Heart right ventricle (tissue), 16 donors: ENCODE results near the gene SAP130. TPM values are rescaled to one million over a fixed set of nuclear protein-coding genes. Genes with fewer than 3 reads are reported as not detected.

Experiments
- ATAC-seq, 8 donors: fragments of 200-7000 bp; cut with Tn5 transposase; one replicate each; pipeline ENCODE4 v1.9.1; 2020; ENCODE audit warnings: mild to moderate bottlenecking in 8 of 8, moderate library complexity in 8 of 8, moderate number of reproducible peaks in 1 of 8
- DNase-seq, 2 donors: peaks; one replicate each; pipeline ENCODE4 v3.0.0-alpha.2; 2020
- H3K27ac ChIP-seq, 10 donors: fragments of 200-600 bp; sonication (generic) in 2 of 10; one replicate each; pipeline versions ENCODE4 v1.5.0 to v1.8.0; 2020 to 2022; ENCODE audit warnings: mild to moderate bottlenecking in 3 of 10
- H3K27me3 ChIP-seq, 7 donors: fragments of 200-600 bp; one replicate each; pipeline ENCODE4 v1.8.0; 2021 to 2022; ENCODE audit warnings: mild to moderate bottlenecking in 2 of 7
- H3K36me3 ChIP-seq, 9 donors: fragments of 200-600 bp; sonication (generic) in 1 of 9; one replicate each; pipeline versions ENCODE4 v1.5.0 to v1.8.0; 2020 to 2022; ENCODE audit warnings: mild to moderate bottlenecking in 2 of 9
- H3K4me1 ChIP-seq, 9 donors: fragments of 200-600 bp; sonication (generic) in 1 of 9; one replicate each; pipeline versions ENCODE4 v1.5.0 to v1.8.0; 2020 to 2022; ENCODE audit warnings: mild to moderate bottlenecking in 4 of 9
- H3K4me3 ChIP-seq, 10 donors: fragments of 200-600 bp; sonication (generic) in 2 of 10; one replicate each; pipeline versions ENCODE4 v1.5.0 to v1.8.0; 2020 to 2022; ENCODE audit warnings: mild to moderate bottlenecking in 7 of 10, moderate library complexity in 2 of 10
- H3K9me3 ChIP-seq, 11 donors: fragments of 200-600 bp in 10 of 11; sonication (generic) in 2 of 11; one replicate each; pipeline versions ENCODE4 v1.5.0 to v1.8.0; 2013 to 2022; ENCODE audit warnings: mild to moderate bottlenecking in 2 of 11, control low read depth in 1 of 11, moderate library complexity in 1 of 11
- WGBS, 2 donors: extraction: QIAGEN DNeasy Blood & Tissue Kit; methylation state at CpG; one replicate each; pipeline ENCODE4 v1.1.7; 2013; ENCODE audit warnings: inconsistent platforms in 1 of 2; 5-methylcytosine and 5-hydroxymethylcytosine counted together
- intact Hi-C, 10 donors: fragments of 100-400 bp; cut with DNase I; formaldehyde crosslinking; loops; one replicate each; pipeline versions ENCODE4 v1.11.1 to v1.14.2; 2022
- polyA plus RNA-seq, 2 donors: library from polyadenylated mRNA; stranded (reverse); fragments of 200-250 nt; gene quantifications; one replicate each; pipeline ENCODE4 v1.2.3, GENCODE V29; 2013
- total RNA-seq, 10 donors: library from RNA; stranded (reverse); fragmentation: NEBNext Ultra II Directional in 3 of 10; extraction: Animal tissue kit (Norgen Biotek cat#: 25700) in 3 of 10; gene quantifications; one replicate each; pipeline versions ENCODE4 v1.2.1 to v1.2.4, GENCODE V29; 2021 to 2023
- TF ChIP-seq, protein P1 (sequence below), 9 donors: fragments of 200-600 bp; sonication (generic) in 2 of 9; IDR thresholded peaks; one replicate each; pipeline versions ENCODE4 v1.5.0 to v1.8.0; 2021 to 2022; ENCODE audit warnings: antibody characterized with exemption in 9 of 9, mild to moderate bottlenecking in 5 of 9, moderate library complexity in 1 of 9
- donor health status: Arrhythmogenic right ventricular cardiomyopathy.
- donor health status: ischemic (EF 13 %, LVEDD 7.1; RV severe dilation, severe dysfunction).
- donor health status: healthy with polysubstance abuse.
- donor health status: DM: no; HTN: yes; CAD: no.
- donor health status: DM: no; HTN: no; CAD: no.
- donor health status: ischemic (EF 25% LVEDD 6.9; RV normal size, moderate dysfunction).
- donor health status: ischemic (EF 25% LVEDD 5.7; RV mildly dilated, moderate dysfunction).
- donor health status: healthy.
- donor health status: DM: yes; HTN: yes; CAD: no.
- donor health status: Ischemic cardiomyopathy.
- donor health status: ischemic (EF 35%, LVEDD 5.7; RV mildly dilated, moderate dysfunction).
- donor health status: nonischemic (EF 11% LVEDD 7.7; RV severe dilation, severe dysfunction).
- donor health status: DM: yes; HTN: yes; CAD: no.
- donor health status: PGD.
- donor health status: ischemic (EF 29% LVEDD 5.4; RV normal size, mild dysfunction).
- donor health status: nonischemic (EF 23%, LVEDD 6.1; RV moderate dilation, normal function).

The SAP130 gene
- total and polyA plus RNA-seq, 12 donors = 4.8 to 20.4 (median 16.6) TPM

DNA sequence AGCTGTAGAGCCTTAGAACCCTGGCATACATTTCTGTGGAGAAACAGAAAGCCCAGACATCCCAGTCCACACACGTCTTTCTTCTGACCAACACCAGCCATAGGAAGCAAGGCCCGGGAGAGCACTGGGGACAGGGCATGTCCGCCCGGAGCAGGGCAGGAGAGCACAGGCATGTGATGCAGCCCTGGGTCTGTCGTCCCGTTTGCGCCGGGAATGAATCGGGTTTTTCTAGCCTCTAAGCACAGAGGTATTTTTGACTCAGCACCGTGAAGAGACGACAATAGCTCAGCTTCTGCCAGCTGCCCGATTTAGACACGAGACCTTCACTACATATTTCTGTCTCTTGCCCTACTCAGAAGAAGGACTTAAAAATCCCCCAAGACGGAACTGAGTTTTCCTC, 134.8 kb downstream of the SAP130 start:
- peak overlapping the region in 4 of 10 donors; percentile 3 to 15 (median 10) for H3K4me3 ChIP-seq
- no peaks in the 10 kb centered on the region for H3K9me3 ChIP-seq
- peak in 7 of 8 donors; percentile 38 to 80 (median 77) for ATAC-seq
- no peaks in the 10 kb centered on the region for H3K36me3 ChIP-seq
- DNase-seq = peak in 1 of 2 donors; percentile 18
- peak overlapping the region in 7 of 10 donors; percentile 10 to 72 (median 57) for H3K27ac ChIP-seq
- peaks cover 0 to 7% (median 3%) of the 10 kb centered on the region in 9 donors for H3K4me1 ChIP-seq
- TF ChIP-seq, protein P1, sequence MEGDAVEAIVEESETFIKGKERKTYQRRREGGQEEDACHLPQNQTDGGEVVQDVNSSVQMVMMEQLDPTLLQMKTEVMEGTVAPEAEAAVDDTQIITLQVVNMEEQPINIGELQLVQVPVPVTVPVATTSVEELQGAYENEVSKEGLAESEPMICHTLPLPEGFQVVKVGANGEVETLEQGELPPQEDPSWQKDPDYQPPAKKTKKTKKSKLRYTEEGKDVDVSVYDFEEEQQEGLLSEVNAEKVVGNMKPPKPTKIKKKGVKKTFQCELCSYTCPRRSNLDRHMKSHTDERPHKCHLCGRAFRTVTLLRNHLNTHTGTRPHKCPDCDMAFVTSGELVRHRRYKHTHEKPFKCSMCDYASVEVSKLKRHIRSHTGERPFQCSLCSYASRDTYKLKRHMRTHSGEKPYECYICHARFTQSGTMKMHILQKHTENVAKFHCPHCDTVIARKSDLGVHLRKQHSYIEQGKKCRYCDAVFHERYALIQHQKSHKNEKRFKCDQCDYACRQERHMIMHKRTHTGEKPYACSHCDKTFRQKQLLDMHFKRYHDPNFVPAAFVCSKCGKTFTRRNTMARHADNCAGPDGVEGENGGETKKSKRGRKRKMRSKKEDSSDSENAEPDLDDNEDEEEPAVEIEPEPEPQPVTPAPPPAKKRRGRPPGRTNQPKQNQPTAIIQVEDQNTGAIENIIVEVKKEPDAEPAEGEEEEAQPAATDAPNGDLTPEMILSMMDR (IDR thresholded peaks at IDR 0.05) = no peak
- intact Hi-C loops = loop anchor here in 2 of 10 donors (5.0 to 10.0 kb wide), 2 partner anchors 59 to 132 kb away; partner anchors contain the start of gene SAP130 (in 1 of the 2)
- no peaks in the 10 kb centered on the region for H3K27me3 ChIP-seq
- whole genome bisulfite sequencing, 2 donors = 30 to 66% methylated on average over 14 of the region's 14 CpGs

DNA sequence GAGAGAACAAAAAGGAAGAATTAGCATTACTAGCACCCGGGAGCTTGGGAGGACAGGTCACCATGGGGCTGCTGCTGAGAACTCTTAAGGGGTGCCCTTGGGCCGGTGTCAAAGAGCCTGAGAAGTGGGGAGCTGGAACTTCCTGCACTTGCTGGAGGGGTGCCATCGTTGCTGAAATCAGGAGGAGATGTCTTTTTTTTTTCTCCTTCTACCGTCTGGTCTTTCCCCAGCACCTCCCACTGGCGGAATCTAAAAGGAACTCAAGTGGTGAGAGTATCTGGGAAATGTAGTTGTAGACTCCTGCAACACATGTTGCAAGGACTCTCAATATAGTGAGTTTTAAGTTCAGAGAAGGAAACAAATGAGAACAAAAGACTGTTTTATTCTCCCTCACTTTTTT, 136.0 kb downstream of the SAP130 start:
- 51 to 59% methylated on average over 5 of the region's 5 CpGs for WGBS, 2 donors
- Histone ChIP-seq H3K27me3 (no peaks in the 10 kb centered on the region), H3K4me1 (peaks cover 5 to 18% (median 14%) of the 10 kb centered on the region in 9 donors), H3K9me3 (no peaks in the 10 kb centered on the region), H3K27ac (no peak overlapping the region), H3K4me3 (no peak overlapping the region), H3K36me3 (no peaks in the 10 kb centered on the region)
- intact Hi-C loops = loop anchor here in 2 of 10 donors (5.0 to 10.0 kb wide), 2 partner anchors 60 to 133 kb away; partner anchors contain the start of gene SAP130 (in 1 of the 2)
- DNase-seq (no peak), ATAC-seq (no peak)
- TF ChIP-seq, protein P1 (IDR thresholded peaks at IDR 0.05) = no peak

Other genes starting within 250 kb of the SAP130 start
- 10 to 100 TPM; 38.5 to 47.6 (median 42.9) TPM for gene WDR33, start 216.9 kb downstream of the SAP130 start, total RNA-seq
- 10 to 100 TPM; 10.5 to 18.1 TPM for gene WDR33, start 216.9 kb downstream of the SAP130 start, polyA plus RNA-seq
- gene POLR2D, start 169.9 kb downstream of the SAP130 start, total RNA-seq = 10 to 100 TPM; 19.0 to 26.4 (median 20.7) TPM
- 10 to 100 TPM in 1 of 2 donors, 1 to 10 TPM in 1; 7.5 to 13.3 TPM for gene POLR2D, start 169.9 kb downstream of the SAP130 start, polyA plus RNA-seq
- gene AMMECR1L, start 142.1 kb downstream of the SAP130 start, total RNA-seq = 10 to 100 TPM in 8 of 10 donors, 1 to 10 TPM in 2; 8.2 to 13.2 (median 10.4) TPM
- gene AMMECR1L, start 142.1 kb downstream of the SAP130 start, polyA plus RNA-seq = 1 to 10 TPM; 6.6 to 7.1 TPM
- 10 to 100 TPM; 22.3 to 44.0 (median 28.8) TPM for gene UGGT1, start 63.1 kb upstream of the SAP130 start, total RNA-seq
- 10 to 100 TPM in 1 of 2 donors, 1 to 10 TPM in 1; 6.5 to 11.7 TPM for gene UGGT1, start 63.1 kb upstream of the SAP130 start, polyA plus RNA-seq